OCI-LY7 (cell line): Measurements from ENCODE around the gene MACROD2.

Experiments used
- EZH2phosphoT487 ChIP-seq: fragments of 200-600 bp; sonication (generic); IDR thresholded peaks from 2 replicates; pipeline ENCODE4 v1.6.1; 2018; ENCODE audit warnings: low read depth, borderline replicate concordance, mild to moderate bottlenecking, mixed run types, antibody characterized with exemption, low read length, moderate library complexity, mixed read lengths
- TF ChIP-seq, protein P1 (sequence below): fragments of 200-600 bp; sonication (generic); conservative IDR thresholded peaks from 2 replicates; pipeline ENCODE4 v1.5.1; 2014; ENCODE audit warnings: mild to moderate bottlenecking, antibody characterized with exemption, low read length, moderate library complexity, mixed read lengths

DNA sequence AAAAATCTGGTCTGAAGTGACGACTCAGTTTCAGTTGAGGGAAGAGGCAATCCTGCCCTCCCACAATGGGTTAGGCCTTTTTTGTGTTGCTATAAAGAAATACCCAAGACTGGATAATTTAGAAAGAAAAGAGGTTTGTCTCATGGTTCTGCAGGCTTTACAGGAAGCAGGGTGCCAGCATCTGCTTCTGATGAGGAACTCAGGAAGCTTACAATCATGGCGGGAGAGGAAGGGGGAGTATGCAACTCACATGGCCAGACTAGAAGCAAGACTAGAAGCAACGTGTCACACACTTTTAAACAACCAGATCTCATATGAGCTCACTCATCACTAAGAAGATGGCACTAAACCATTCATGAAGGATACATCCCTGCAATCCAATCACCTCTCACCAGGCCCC is 2048.6 kb downstream of the MACROD2 start:
- TF ChIP-seq, protein P1, sequence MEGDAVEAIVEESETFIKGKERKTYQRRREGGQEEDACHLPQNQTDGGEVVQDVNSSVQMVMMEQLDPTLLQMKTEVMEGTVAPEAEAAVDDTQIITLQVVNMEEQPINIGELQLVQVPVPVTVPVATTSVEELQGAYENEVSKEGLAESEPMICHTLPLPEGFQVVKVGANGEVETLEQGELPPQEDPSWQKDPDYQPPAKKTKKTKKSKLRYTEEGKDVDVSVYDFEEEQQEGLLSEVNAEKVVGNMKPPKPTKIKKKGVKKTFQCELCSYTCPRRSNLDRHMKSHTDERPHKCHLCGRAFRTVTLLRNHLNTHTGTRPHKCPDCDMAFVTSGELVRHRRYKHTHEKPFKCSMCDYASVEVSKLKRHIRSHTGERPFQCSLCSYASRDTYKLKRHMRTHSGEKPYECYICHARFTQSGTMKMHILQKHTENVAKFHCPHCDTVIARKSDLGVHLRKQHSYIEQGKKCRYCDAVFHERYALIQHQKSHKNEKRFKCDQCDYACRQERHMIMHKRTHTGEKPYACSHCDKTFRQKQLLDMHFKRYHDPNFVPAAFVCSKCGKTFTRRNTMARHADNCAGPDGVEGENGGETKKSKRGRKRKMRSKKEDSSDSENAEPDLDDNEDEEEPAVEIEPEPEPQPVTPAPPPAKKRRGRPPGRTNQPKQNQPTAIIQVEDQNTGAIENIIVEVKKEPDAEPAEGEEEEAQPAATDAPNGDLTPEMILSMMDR, result no peak
- TF ChIP-seq EZH2phosphoT487, result no peak
